SK-N-MC (cell line): ENCODE data around the gene ACOX3.

Experiments used
- EZH2 ChIP-seq: fragments of 200-600 bp; sonication (generic); IDR thresholded peaks from one replicate; pipeline ENCODE4 v1.6.1; 2017; ENCODE audit warnings: antibody characterized with exemption
- FOXP2 ChIP-seq: optimal IDR thresholded peaks from 2 replicates; pipeline ENCODE3; 2011; ENCODE audit warnings: mild to moderate bottlenecking, moderate library complexity; ENCODE audit not compliant: insufficient read depth; ENCODE audit errors: extremely low read length, control extremely low read depth
- POLR2AphosphoS5 ChIP-seq: IDR thresholded peaks from 2 replicates; pipeline ENCODE4 v1.6.1; 2012; ENCODE audit warnings: mild to moderate bottlenecking, low read depth, low read length, borderline replicate concordance

GRCh38 chr4:8394806-8395205 lies 45.7 kb downstream of the ACOX3 start:
- no peak for TF ChIP-seq EZH2
- TF ChIP-seq POLR2AphosphoS5, result no peak
- no peak for TF ChIP-seq FOXP2
